IMR-90 (cell line): ENCODE results near the gene GNB4.

ENCODE experiments used
- POLR2A ChIP-seq: IDR thresholded peaks from 2 replicates; pipeline ENCODE4 v1.6.1; 2012; ENCODE audit warnings: mild to moderate bottlenecking, low read depth, low read length
- RAD21 ChIP-seq: IDR thresholded peaks from 2 replicates; pipeline ENCODE4 v1.6.1; 2012; ENCODE audit warnings: low read length, improper control_type of control experiment

DNA sequence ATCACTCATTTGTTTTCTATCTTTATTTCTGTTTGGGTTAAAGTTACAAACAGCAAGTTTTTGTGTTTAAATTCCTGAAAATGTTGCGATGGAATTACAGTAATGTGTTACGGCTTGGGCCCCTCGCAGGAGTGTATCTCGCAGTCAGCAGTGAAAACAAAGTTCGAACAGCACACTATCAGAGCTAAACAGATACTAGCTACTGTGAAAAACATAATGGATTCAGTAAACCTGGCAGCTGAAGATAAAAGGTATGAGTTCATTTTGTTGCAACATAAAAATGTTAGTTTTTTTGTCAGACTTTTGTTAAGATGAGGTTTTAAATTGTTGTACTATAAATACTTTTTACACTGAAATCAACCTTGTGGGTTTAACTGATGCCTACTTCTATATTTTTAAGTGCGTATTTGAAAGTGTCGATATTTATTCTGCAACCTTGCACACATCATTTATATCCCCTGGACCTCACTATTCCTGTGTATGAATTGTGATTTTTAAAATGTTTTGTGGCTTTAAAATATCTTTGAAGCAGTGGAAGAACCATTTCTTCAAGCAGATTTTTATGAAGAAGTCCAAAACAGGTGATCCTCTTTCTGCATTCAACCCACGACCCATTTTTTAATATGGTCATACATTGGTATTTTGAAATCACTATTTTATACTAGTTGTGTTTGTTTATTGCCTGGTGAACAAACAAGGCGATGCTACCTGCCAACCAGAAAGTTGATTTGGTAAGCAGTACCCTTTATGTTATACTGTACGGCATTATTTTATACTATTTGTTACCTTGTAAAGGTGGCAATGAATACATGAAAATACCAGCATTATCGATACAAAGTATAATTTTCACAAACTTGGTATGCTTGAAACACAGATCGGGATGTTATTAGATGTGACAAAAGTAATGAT, 75.9 kb downstream of the GNB4 start:
- TF ChIP-seq RAD21 (no peak), POLR2A (no peak)
